HG02610 (cell line): ENCODE data around the gene MYO3B.
A peak's percentile ranks its signal among the peaks of the same experiment; 100 is the strongest.

Experiments used
- ATAC-seq: cut with Tn5 transposase; IDR thresholded peaks from one replicate; pipeline ENCODE4 v1.9.1; 2021; ENCODE audit warnings: mild to moderate bottlenecking, moderate library complexity; ENCODE audit not compliant: unreplicated experiment

The MYO3B gene

GRCh38 chr2:170362871-170363631, 185.1 kb downstream of the MYO3B start:
- no peak for ATAC-seq

DNA sequence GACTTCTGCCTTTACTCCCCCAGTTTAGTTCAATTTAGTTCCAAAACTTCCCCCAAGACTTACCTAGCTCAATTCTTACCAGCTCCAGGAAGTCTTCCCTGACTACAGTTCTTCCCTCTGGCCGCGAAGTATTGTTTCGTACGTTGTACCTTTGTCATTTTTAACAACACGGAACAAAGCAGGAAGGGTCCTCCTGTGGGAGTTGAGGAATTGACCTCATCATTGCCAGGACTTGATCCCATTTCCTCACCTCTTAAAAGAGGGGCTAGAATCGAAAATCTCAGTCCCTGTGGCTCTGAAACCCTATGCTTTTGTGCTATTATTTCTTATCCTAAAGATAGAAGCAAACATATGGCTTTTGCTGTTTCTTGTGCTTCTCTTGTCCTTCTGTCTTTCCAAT, 187.1 kb downstream of the MYO3B start:
- no peak for ATAC-seq

DNA sequence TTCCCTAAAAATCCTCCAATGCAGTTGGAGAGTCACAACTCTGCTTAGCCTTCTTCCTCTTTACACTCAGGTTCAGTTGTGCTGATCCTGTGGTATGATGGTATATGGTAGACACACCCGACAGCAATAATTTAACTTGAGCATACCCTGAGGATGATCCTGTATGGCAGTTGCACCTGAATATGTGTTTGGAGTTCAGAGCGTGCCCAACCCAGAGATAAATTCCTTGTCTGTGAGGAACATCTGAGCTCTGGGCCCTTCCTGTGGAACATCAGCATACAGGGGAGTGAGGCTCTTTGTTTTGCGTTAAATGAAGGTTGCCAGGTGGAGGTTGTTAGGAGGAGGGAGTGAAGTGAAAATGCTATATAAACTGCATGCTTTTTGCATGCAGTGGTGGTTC, 187.7 kb downstream of the MYO3B start:
- no peak for ATAC-seq

DNA sequence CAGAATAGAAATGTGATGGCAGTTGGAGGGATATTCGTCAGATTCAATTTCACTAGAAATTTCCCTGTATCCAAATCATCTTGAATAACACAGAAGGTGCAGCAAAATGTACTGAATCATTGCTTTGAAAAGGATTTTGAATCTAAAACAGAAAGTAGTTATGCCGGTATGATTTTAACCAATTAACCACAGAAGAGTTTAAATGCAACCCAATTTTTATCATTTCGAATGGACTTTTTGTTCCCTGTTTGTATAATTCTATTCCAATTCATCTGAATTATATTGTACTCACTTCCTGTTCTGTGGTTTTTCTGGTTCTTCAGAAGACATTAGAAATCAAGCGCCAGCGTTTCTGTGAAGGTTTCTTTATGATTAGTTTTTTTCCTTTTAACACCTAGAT, 190.4 kb downstream of the MYO3B start:
- ATAC-seq = no peak

DNA sequence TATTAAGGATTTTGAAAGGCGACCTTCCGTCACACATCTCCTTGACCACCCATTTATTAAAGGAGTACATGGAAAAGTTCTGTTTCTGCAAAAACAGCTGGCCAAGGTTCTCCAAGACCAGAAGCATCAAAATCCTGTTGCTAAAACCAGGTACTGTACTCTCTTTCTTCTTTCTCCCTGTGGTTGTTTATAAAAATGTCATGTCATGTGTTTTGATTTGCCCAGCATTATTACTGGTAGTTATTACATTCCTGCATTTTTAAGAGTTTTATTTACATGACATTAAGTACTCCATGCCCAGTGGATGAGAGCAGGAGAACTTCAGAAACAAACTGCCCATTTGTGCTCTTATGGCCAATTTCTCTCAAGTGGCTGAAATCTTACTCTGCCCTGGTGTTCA, 191.3 kb downstream of the MYO3B start:
- no peak for ATAC-seq

GRCh38 chr2:170369894-170370293, 191.9 kb downstream of the MYO3B start:
- no peak for ATAC-seq

- ATAC-seq = no peak
Measured at GRCh38 chr2:170371231-170371998, 193.5 kb downstream of the MYO3B start.

- ATAC-seq = no peak
Measured at GRCh38 chr2:170375192-170375591, 197.2 kb downstream of the MYO3B start.

- ATAC-seq = no peak
Measured at GRCh38 chr2:170377500-170378207, 199.7 kb downstream of the MYO3B start.

GRCh38 chr2:170380267-170380666, 202.3 kb downstream of the MYO3B start:
- no peak for ATAC-seq

- ATAC-seq = no peak
Measured at GRCh38 chr2:170381678-170382077, 203.7 kb downstream of the MYO3B start.

GRCh38 chr2:170386554-170386953, 208.6 kb downstream of the MYO3B start:
- ATAC-seq = no peak

DNA sequence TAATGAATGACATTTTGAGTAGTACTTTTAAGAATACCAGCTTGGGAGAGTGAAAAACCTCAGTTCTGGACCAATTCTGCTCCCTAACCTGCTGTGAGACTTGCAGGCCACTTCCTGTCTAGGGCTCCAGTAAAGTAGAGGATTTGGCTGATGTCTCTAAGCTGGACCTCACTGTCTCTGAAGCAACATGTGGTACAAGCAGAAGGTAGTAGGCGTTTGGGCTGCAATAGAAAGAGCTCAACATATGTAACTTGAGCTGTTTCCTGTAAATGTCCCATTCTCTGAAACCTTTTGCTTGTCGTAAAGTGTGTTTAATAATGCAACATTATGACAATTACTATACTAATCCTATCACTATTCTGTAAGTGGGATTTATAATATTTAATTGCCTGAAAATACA, 213.1 kb downstream of the MYO3B start:
- ATAC-seq = no peak

DNA sequence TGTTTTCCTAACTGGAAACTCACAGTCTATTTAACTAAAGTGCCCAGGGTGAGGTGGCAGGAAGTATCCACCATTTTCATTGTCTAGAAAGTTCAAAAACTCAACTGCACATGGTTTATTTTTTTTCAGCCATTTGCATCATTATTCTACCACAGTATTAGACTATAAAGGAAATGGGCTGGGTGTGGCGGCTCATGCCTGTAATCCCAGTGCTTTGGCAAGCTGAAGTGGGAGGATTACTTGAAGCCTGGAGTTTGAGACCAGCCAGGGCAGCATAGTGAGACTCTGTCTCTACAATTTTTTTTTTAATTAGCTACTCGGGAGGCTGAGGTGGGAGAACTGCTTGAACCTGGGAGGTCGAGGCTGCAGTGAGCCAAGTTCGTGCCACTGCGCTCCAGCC, 213.8 kb downstream of the MYO3B start:
- no peak for ATAC-seq

DNA sequence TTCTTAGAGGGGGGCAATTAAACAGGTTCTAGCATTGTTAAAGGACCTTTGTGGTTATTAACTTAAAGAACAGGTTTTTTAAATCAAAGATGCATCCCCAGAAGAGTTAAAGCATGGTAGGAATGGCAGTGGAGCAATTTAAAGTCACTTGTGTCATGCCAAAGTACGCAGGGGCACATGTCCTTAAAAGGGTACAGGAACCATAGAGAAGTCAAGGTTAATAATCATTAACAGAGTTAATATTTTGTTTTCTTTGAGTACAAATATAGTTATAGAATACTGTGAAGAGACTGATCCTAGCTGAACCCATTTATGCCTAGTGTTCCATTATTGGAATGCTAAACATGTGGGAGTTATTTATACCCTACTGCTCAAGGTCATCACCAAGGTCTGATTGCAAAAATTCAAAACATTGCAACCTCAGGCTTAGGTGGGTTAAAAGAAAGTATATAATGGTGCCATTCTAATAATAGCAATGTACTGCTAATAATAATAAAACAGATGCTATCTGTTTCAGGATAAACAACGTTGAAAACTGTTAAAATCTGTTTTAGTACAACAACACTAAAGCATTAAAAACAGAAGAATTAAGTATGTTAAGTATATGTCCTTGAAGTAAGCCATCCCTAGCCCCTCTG, 216.0 kb downstream of the MYO3B start:
- no peak for ATAC-seq

GRCh38 chr2:170394641-170395387, 216.9 kb downstream of the MYO3B start:
- ATAC-seq = no peak

- ATAC-seq = no peak
Measured at GRCh38 chr2:170396799-170397459, 219.0 kb downstream of the MYO3B start.

DNA sequence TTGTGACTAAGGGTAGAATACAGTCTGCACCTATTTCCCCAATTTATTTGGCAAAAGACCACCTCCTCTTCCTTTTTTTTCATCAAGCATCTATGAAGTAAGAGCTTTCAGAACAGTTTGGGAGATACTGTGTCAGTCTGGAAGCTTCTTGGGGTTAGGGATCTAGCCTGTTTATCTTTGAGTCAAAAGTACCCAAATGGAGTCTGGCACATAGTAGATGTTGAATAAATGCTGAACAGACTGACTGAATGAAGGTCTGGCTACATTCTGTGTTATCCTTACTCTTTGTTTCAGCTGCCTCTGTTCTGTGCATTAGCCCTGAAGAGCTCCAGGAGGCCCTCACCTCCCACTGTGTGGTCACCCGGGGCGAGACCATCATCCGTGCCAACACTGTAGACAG, 223.2 kb downstream of the MYO3B start:
- ATAC-seq = no peak

- ATAC-seq = peak; percentile 57
Measured at GRCh38 chr2:170404846-170405245, 226.9 kb downstream of the MYO3B start.

- no peak for ATAC-seq
Measured at GRCh38 chr2:170405326-170405725, 227.4 kb downstream of the MYO3B start.
